HCT116 (cell line): ENCODE results near the gene ENOX1. TPM values are rescaled to one million over a fixed set of nuclear protein-coding genes. Genes with fewer than 3 reads are reported as not detected.

ENCODE experiments used
- ATAC-seq: fragments of 200-7000 bp; cut with Tn5 transposase; 2 replicates; pipeline ENCODE4 v1.9.1; 2020; ENCODE audit warnings: mild to moderate bottlenecking, moderate library complexity
- BruUV-seq: library from RNA; stranded (reverse); fragments of 400-500 nt; replicated peaks from 2 replicates; lab custom pipeline; 2021; lab: Mats Ljungman, UMichigan
- CTCF ChIA-PET: fragments of 300-600 bp; sonication (Branson Sonifier 250); formaldehyde crosslinking; loops from one replicate; lab custom pipeline; 2021; ENCODE audit warnings: antibody characterized with exemption; lab: Charles Lee
- POLR2A ChIA-PET: fragments of 300-600, 350-600 bp; sonication (Branson Sonifier 250); formaldehyde crosslinking; loops from one replicate; lab custom pipeline; 2021; ENCODE audit warnings: antibody characterized with exemption; lab: Charles Lee
- RAD21 ChIA-PET, 2 experiments: fragments of 300-600 bp; sonication (Branson Sonifier 250); formaldehyde crosslinking; loops; one replicate each; lab custom pipeline; 2023; ENCODE audit warnings: low total read pairs in 2 of 2; ENCODE audit not compliant: uncharacterized antibody in 2 of 2, unreplicated experiment in 2 of 2, low non-redundant PET in 1 of 2; lab: Charles Lee
- DNase-seq: peaks from one replicate; pipeline ENCODE4 v3.0.0-alpha.2; 2010; ENCODE audit warnings: low read depth, low spot score
- H2AFZ ChIP-seq: fragments of 200-600 bp; shearing (Covaris generic), sonication (generic); 2 replicates; pipeline ENCODE4 v1.6.1; 2017; ENCODE audit warnings: low read depth, mixed run types, mixed read lengths, antibody characterized with exemption, low read length; ENCODE audit not compliant: poor library complexity, severe bottlenecking
- H3K27ac ChIP-seq: 2 replicates; pipeline ENCODE4 v1.5.1; 2012; ENCODE audit warnings: low read depth, low read length
- H3K27me3 ChIP-seq: fragments of 200-600 bp; sonication (generic); 2 replicates; pipeline ENCODE4 v1.6.1; 2016; ENCODE audit warnings: mixed run types, low read length, mixed read lengths; ENCODE audit not compliant: insufficient read depth
- H3K36me3 ChIP-seq, 2 experiments: fragments of 200-500 bp in 1 of 2; fragments of 200-600 bp in 1 of 2; sonication (Bioruptor generic) in 1 of 2; sonication (generic) in 1 of 2; 2 replicates each; pipeline versions ENCODE4 v1.5.1 to v1.6.1; 2014 to 2016; ENCODE audit warnings: low read length in 2 of 2, inconsistent platforms in 1 of 2, mixed read lengths in 1 of 2, mixed run types in 1 of 2; ENCODE audit not compliant: insufficient read depth in 2 of 2, control insufficient read depth in 1 of 2
- H3K4me1 ChIP-seq, 2 experiments: fragments of 200-600 bp in 1 of 2; sonication (generic) in 1 of 2; 2 replicates each; pipeline versions ENCODE4 v1.5.1 to v1.6.1; 2012 to 2017; ENCODE audit warnings: low read length in 2 of 2, inconsistent platforms in 1 of 2, mild to moderate bottlenecking in 1 of 2, mixed read lengths in 1 of 2, mixed run types in 1 of 2, moderate library complexity in 1 of 2; ENCODE audit not compliant: insufficient read depth in 2 of 2, control insufficient read depth in 1 of 2
- H3K4me2 ChIP-seq: fragments of 200-600 bp; sonication (generic); 2 replicates; pipeline ENCODE4 v1.6.1; 2017; ENCODE audit warnings: mixed run types, low read length, mixed read lengths
- H3K4me3 ChIP-seq, 2 experiments: fragments of 200-600 bp in 1 of 2; sonication (generic) in 1 of 2; replicated peaks in 1 of 2; 2 replicates each; pipeline ENCODE4 v1.5.1; 2011 to 2016; ENCODE audit warnings: low read length in 2 of 2, control low read depth in 1 of 2, low read depth in 1 of 2, mild to moderate bottlenecking in 1 of 2, mixed read lengths in 1 of 2, mixed run types in 1 of 2
- H3K79me2 ChIP-seq: fragments of 200-600 bp; sonication (generic); 2 replicates; pipeline ENCODE4 v1.6.1; 2017; ENCODE audit warnings: mild to moderate bottlenecking, mixed run types, low read length, moderate library complexity, mixed read lengths; ENCODE audit not compliant: insufficient read depth
- H3K9ac ChIP-seq: fragments of 200-600 bp; sonication (generic); 2 replicates; pipeline ENCODE4 v1.6.1; 2016; ENCODE audit warnings: low read length, mixed read lengths
- H3K9me2 ChIP-seq: fragments of 200-600 bp; sonication (generic), shearing (Covaris generic); 2 replicates; pipeline ENCODE4 v1.6.1; 2017; ENCODE audit warnings: mixed run types, mild to moderate bottlenecking, moderate library complexity; ENCODE audit not compliant: insufficient read depth
- H3K9me3 ChIP-seq, 2 experiments: fragments of 200-500 bp in 1 of 2; fragments of 200-600 bp in 1 of 2; sonication (Bioruptor generic) in 1 of 2; sonication (generic) in 1 of 2; 2 replicates each; pipeline ENCODE4 v1.6.1; 2014 to 2017; ENCODE audit warnings: low read length in 2 of 2, mixed read lengths in 2 of 2, inconsistent platforms in 1 of 2, low read depth in 1 of 2, mild to moderate bottlenecking in 1 of 2, mixed run types in 1 of 2, moderate library complexity in 1 of 2; ENCODE audit not compliant: control insufficient read depth in 1 of 2, insufficient read depth in 1 of 2
- H4K20me1 ChIP-seq: fragments of 200-600 bp; sonication (generic), shearing (Covaris generic); 2 replicates; pipeline ENCODE4 v1.6.1; 2017; ENCODE audit warnings: mixed run types, mild to moderate bottlenecking, moderate library complexity; ENCODE audit not compliant: insufficient read depth
- CBX3 ChIP-seq: IDR thresholded peaks from 2 replicates; pipeline ENCODE4 v1.6.1; 2012; ENCODE audit warnings: low read depth
- POLR2AphosphoS5 ChIP-seq: IDR thresholded peaks from 2 replicates; pipeline ENCODE4 v1.6.1; 2011; ENCODE audit warnings: mild to moderate bottlenecking, low read depth, low read length, moderate library complexity
- RAD21 ChIP-seq: IDR thresholded peaks from 2 replicates; pipeline ENCODE4 v1.6.1; 2012; ENCODE audit warnings: low read depth, mild to moderate bottlenecking
- SRF ChIP-seq: IDR thresholded peaks from 2 replicates; pipeline ENCODE4 v1.6.1; 2012; ENCODE audit warnings: low read depth
- TCF7L2 ChIP-seq: IDR thresholded peaks from 2 replicates; pipeline ENCODE4 v1.7.0; 2011; ENCODE audit warnings: borderline replicate concordance, inconsistent platforms; ENCODE audit not compliant: insufficient read depth, insufficient read length; ENCODE audit errors: extremely low read depth
- ZFX ChIP-seq: fragments of 450-650 bp; IDR thresholded peaks from 2 replicates; pipeline ENCODE4 v1.6.1; 2017
- intact Hi-C: fragments of 100-400 bp; cut with micrococcal nuclease; formaldehyde crosslinking; loops from 2 replicates; pipeline ENCODE4 v1.10.0; 2022
- total RNA-seq: library from RNA; stranded (reverse); gene quantifications from one replicate; pipeline ENCODE4 v1.2.1, GENCODE V29; 2021; ENCODE audit not compliant: unreplicated experiment
- TF ChIP-seq, protein P1 (sequence below), 3 experiments: fragments of 200-600 bp in 1 of 3; sonication (generic) in 1 of 3; IDR thresholded peaks in 2 of 3; conservative IDR thresholded peaks in 1 of 3; 2 replicates each; pipeline ENCODE4 v1.5.1; 2012 to 2017; ENCODE audit warnings: low read depth in 2 of 3, low read length in 2 of 3, antibody characterized with exemption in 1 of 3, borderline replicate concordance in 1 of 3, control low read depth in 1 of 3, mild to moderate bottlenecking in 1 of 3, mixed read lengths in 1 of 3, mixed run types in 1 of 3, moderate library complexity in 1 of 3; ENCODE audit not compliant: insufficient read depth in 1 of 3
- TF ChIP-seq, protein P2 (sequence below): IDR thresholded peaks from 2 replicates; pipeline ENCODE4 v1.6.1; 2011; ENCODE audit warnings: mild to moderate bottlenecking, low read length, moderate library complexity; ENCODE audit not compliant: insufficient replicate concordance; ENCODE audit errors: extremely low read depth
- TF ChIP-seq, protein P3 (sequence below): IDR thresholded peaks from 2 replicates; pipeline ENCODE4 v1.6.1; 2012; ENCODE audit warnings: low read depth
- TF ChIP-seq, protein P4 (sequence below): IDR thresholded peaks from 2 replicates; pipeline ENCODE4 v1.6.1; 2012

The ENOX1 gene
- total RNA-seq, 1 experiment from 2014 or later = 4.5 TPM

DNA sequence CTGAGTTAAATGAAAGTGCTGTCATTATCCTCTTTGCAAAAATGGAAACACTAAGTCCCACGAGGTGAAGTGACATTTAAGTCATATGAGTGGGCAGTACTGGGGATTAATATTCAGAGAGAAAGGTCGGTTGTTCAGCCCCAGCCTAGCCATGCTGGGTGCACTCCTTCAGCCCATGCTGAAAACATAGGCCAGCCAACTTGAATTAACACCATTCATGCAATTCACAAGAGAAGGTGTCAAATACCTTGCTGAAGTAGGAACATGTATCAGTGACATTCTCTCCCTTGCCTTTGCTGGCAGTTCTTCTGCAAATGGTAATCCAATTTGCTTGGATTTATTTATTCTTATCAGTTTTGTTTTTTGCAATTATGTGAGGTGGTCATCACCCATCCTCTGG lies 507.1 kb downstream of the ENOX1 start:
- no peak overlapping the region for H3K9ac ChIP-seq
- no peak overlapping the region for H2AFZ ChIP-seq
- H3K9me2 ChIP-seq = no peaks in the 10 kb centered on the region
- TF ChIP-seq, protein P1, sequence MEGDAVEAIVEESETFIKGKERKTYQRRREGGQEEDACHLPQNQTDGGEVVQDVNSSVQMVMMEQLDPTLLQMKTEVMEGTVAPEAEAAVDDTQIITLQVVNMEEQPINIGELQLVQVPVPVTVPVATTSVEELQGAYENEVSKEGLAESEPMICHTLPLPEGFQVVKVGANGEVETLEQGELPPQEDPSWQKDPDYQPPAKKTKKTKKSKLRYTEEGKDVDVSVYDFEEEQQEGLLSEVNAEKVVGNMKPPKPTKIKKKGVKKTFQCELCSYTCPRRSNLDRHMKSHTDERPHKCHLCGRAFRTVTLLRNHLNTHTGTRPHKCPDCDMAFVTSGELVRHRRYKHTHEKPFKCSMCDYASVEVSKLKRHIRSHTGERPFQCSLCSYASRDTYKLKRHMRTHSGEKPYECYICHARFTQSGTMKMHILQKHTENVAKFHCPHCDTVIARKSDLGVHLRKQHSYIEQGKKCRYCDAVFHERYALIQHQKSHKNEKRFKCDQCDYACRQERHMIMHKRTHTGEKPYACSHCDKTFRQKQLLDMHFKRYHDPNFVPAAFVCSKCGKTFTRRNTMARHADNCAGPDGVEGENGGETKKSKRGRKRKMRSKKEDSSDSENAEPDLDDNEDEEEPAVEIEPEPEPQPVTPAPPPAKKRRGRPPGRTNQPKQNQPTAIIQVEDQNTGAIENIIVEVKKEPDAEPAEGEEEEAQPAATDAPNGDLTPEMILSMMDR (IDR thresholded peaks at IDR 0.05 in 2 of 3, conservative IDR thresholded peaks at IDR 0.05 in 1 of 3; ENCODE audit: borderline replicate concordance in 1 of 3, insufficient read depth in 1 of 3, low read depth in 2 of 3, low read length in 2 of 3) = no peak
- TF ChIP-seq POLR2AphosphoS5 (no peak), ZFX (no peak), CBX3 (no peak), RAD21 (no peak), SRF (no peak), TCF7L2 (no peak)
- TF ChIP-seq, protein P2, sequence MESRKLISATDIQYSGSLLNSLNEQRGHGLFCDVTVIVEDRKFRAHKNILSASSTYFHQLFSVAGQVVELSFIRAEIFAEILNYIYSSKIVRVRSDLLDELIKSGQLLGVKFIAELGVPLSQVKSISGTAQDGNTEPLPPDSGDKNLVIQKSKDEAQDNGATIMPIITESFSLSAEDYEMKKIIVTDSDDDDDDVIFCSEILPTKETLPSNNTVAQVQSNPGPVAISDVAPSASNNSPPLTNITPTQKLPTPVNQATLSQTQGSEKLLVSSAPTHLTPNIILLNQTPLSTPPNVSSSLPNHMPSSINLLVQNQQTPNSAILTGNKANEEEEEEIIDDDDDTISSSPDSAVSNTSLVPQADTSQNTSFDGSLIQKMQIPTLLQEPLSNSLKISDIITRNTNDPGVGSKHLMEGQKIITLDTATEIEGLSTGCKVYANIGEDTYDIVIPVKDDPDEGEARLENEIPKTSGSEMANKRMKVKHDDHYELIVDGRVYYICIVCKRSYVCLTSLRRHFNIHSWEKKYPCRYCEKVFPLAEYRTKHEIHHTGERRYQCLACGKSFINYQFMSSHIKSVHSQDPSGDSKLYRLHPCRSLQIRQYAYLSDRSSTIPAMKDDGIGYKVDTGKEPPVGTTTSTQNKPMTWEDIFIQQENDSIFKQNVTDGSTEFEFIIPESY = no peak
- TF ChIP-seq, protein P3, sequence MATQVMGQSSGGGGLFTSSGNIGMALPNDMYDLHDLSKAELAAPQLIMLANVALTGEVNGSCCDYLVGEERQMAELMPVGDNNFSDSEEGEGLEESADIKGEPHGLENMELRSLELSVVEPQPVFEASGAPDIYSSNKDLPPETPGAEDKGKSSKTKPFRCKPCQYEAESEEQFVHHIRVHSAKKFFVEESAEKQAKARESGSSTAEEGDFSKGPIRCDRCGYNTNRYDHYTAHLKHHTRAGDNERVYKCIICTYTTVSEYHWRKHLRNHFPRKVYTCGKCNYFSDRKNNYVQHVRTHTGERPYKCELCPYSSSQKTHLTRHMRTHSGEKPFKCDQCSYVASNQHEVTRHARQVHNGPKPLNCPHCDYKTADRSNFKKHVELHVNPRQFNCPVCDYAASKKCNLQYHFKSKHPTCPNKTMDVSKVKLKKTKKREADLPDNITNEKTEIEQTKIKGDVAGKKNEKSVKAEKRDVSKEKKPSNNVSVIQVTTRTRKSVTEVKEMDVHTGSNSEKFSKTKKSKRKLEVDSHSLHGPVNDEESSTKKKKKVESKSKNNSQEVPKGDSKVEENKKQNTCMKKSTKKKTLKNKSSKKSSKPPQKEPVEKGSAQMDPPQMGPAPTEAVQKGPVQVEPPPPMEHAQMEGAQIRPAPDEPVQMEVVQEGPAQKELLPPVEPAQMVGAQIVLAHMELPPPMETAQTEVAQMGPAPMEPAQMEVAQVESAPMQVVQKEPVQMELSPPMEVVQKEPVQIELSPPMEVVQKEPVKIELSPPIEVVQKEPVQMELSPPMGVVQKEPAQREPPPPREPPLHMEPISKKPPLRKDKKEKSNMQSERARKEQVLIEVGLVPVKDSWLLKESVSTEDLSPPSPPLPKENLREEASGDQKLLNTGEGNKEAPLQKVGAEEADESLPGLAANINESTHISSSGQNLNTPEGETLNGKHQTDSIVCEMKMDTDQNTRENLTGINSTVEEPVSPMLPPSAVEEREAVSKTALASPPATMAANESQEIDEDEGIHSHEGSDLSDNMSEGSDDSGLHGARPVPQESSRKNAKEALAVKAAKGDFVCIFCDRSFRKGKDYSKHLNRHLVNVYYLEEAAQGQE = no peak
- TF ChIP-seq, protein P4, sequence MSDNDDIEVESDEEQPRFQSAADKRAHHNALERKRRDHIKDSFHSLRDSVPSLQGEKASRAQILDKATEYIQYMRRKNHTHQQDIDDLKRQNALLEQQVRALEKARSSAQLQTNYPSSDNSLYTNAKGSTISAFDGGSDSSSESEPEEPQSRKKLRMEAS = no peak
- TF ChIP-seq, all 23 proteins: peak for 0
- ChIA-PET RAD21 (no interaction called here), CTCF (no interaction called here), POLR2A (no interaction called here)
- Histone ChIP-seq H3K4me2 (no peak overlapping the region), H3K4me3 (no peak overlapping the region), H3K79me2 (no peaks in the 10 kb centered on the region), H4K20me1 (no peaks in the 10 kb centered on the region), H3K9me3 (no peaks in the 10 kb centered on the region), H3K27ac (no peak overlapping the region), H3K4me1 (no peaks in the 10 kb centered on the region), H3K27me3 (peaks cover 4% of the 10 kb centered on the region; the same call in 1 of the 2 replicates), H3K36me3 (no peaks in the 10 kb centered on the region)
- BruUV-seq = no TSS peak
- DNase-seq (no peak), ATAC-seq (no peak)
- intact Hi-C loops = no loop called here
